Inferior parietal cortex (tissue), 1 donor: ENCODE data around the gene MACF1.
"Not testable (repeated sequence)": the region's sequence is repeated elsewhere in the genome, so short reads cannot be mapped to it uniquely, and the experiment has no call there.

Experiments
- DNase-seq: peaks from one replicate; pipeline ENCODE4 v3.0.0-alpha.2; 2016; ENCODE audit errors: extremely low spot score

MACF1 gene

DNA sequence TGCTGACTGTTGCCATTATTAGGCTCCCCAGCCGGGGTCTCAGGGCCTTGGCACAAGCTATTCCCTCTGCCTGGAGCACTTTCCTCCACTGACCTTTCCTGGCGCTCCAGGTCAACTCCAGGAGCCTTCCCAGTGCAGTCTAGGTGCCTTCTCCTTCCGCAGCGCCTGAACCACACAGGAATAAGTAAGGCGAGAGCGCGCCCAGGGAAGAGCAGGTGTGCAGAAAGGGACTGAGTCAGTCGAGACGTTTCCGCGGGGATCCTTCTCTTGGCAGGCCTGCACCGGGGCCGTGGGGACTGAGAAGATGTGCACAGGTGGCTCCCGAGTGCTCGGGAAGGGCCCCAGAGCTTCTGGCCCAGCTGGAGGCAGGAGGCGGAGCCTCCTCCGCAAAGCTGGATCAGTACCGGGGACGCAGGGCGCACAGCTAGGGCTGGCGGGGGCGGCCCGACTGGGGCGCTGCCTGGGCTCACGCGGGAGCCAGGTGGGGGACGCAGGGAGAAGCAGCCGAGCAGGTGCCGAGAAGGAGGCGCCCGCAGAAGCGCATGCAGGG lies 286.2 kb downstream of the MACF1 start:
- no peak for DNase-seq

DNA sequence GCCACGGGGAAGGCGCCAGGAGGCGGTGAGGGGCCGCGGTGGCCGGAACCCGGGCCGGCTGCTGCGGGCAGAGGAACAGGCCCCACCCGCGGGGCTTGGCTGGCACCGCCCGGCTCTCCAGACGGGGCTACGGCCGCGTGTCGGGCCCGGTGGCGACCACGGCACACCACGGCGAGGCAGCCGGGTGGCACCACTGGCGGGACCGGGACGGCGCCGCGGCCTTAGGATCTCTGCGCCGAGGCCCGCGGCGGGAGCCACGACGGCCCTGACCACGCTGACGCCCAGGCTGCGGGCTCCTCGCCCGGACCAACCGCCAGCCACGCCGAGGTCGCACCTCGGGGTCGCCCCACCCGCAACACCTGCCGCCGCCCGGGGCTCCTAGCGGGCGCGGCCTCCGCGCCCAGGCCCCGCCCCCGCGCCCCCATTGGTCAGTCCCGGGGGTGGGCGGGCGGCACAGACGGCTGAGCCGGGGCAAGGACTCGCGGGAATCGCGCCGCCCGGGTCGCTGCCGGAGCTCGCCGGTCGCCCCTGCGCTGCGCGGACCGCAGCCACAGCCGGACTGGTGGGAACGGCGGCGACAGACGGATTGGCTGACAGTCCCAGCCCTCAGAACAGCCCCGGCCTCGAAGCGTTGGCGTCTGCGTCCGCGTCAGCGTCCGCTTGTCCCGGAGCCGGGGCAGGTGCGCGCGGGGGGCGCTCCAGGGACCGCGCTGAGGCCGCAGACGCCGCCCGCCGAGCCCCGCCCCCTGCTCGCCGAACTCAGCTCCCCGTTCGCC lies 286.8 kb downstream of the MACF1 start, which contains the start of gene BMP8A:
BMP8A (plus strand) TSS at position 491 of the 776 bp plus-strand sequence. CDS start 356 bp downstream, outside the sequence.
- DNase-seq, result no peak

DNA sequence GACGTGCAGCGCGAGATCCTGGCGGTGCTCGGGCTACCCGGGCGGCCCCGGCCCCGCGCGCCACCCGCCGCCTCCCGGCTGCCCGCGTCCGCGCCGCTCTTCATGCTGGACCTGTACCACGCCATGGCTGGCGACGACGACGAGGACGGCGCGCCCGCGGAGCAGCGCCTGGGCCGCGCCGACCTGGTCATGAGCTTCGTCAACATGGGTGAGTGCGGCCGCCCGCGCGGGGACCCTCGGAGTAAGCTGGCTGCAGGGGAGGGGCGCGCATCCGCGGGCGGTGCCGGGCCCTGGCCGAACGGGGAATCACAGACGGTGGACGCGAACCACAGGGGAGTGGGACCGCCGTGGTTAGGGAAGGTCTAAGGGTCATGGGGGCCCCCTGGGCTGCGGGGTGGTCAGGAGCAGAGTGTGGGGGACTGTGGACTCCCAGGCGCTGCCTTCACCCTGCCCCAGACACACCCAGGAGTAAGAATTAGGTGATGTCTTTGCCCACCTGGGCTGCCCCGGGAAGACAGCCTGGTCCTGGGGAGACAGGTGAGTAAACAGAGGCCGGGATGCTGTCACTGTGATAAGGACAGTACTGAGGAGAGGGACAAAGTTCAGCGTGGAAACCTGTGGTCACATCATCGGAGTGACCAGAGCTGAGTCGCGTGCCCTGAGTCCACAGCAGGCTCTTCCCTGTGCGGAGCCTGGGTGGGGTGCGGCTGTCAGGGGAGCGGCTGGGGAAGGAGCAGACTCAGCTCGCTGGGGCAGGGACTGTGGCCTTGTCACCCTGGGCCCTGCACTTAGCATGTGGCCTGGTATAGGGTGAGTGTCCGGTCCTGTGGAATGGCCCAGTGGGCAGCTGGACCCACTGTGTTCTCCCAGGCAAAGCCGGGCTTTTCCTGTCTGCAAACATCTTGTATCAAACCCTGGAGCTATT lies 287.9 kb downstream of the MACF1 start:
- DNase-seq, result not testable (repeated sequence)

DNA sequence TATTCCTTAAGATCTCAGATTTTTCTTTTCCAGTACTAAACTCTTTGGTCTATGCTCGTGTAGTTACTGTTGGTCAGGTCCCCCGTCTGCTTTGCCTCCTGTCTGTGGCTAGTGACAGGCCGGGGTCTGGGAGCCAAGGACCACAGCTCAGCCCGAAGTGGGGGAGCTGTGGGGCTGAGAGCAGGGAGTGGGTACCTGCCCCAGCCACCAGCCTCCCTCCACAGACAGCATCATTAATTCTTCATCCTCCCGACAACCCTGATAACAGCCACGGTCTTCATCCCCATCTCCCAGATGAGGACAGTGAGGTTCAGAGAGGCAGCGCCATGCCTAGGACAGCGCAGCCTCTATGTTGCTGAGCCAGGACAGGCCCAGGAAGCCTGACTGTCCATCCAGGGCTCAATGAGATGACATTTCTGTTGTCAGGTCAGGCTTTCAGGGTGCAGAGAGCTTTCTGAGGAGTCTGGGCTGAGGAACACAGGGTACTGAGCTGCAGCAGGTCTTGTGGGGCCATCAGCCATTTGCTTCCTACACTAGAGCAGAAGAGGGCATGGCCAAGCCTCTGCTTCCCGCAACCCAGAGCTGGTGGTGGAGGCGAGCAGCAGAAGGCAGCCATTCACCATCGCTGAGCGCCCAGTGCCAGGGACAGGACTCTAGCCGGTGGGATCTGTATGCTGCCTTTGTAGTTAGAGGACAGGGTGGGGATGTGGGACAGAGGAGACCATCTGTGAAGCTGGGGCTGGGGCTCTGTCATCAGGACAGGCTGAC lies 288.7 kb downstream of the MACF1 start:
- not testable (repeated sequence) for DNase-seq

DNA sequence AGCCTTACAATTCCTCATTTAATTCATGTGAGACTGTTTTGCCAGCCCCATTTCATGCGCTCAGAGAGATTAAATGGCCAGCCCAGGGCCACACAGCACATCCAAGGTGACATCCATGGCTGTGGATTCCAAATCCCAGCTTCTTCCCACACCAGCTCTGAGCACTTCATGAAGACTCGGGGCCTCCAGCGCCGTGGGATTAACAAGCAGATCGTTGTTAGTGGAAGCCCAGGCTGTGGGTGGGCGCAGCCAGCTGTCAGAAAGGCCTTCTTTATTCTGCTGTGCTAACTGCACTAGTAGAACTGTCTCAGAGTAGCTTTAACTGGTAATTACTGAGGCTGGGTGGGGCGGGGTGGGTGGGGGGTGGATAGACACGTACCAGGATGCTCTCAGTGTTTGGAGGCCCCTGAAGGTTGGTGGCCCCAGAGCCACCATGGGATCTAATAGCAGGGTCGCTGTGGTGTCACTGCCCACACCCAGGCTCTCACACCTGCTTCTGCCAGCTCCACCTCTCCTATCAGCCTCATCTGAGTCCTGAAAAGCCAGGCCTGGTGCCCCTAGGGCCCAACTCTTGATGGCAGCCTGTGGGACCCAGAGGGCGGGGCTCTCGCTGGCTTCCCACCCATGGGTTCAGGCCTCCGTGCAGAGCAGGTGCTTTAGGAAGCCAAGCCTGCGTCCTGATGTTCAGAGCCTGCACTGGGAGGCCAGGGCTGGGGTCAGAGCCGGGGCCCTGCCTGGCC lies 290.3 kb downstream of the MACF1 start:
- DNase-seq, result no peak

DNA sequence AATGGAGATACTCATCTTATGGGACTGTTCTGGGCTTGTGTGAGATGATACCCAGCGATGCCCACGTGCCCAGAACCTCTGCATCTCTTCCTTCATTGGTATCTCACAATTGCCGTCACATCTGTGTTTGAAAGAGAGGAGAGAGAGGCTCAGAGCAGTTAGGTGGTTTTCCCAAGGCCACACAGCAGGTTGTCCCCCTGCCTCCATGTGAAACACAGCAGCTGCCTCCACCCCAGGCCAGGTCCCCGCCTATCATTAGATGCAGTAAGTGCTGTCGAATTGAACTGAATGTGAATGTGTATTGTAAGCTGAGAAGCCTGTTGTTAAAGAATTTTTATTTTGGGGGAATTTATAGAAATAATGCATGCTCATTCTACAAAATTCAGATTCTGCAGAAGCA lies 292.0 kb downstream of the MACF1 start:
- DNase-seq, result not testable (repeated sequence)

DNA sequence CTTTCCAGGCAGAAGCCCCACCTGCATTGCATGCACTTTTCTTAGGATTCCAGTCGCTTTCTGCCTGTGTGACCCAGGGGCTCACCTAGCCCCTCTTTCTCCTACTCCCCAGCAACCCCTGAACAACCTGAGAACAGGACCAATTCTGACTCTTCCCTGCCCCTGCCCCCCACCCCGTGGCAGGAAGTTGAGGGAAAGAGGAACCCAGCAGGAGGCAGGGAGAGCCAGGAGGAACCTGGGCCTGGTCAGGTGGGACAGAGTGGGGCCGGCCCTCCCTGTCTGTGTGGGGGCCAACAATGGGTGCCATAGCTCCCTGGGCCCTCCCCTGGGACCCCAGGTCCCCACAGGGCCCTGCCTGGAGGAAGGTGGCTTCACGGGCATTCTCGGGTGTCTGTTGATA lies 293.1 kb downstream of the MACF1 start:
- DNase-seq, result no peak

DNA sequence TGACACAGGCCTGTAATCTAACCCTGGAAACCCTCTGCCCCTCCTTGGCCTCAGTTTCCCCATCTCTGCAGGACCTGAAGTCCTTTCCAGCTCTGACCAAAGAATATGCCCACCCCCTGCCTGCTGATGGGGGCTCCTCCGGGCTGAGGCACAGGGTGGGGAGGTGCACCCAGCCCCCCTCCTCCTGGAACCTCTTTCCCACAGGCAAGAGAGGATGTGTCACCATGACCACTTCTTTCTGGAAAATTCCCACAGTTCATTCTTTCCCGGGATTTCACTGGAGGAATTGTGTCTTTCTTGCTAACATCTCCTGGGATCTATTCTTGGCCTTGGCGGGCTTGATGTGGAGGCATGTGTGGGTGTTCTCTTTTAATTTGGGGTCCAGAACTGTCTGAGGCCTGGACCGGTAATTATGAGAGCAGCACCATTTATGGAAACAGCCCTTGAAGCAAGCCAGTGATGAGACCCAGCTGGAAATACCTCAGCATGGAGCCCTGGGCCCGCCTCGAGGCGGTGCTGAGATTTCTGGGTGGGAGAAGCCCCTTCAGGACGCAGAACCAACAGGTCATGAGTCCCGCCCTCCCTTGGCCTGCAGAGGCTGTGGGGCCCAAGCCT lies 293.7 kb downstream of the MACF1 start:
- not testable (repeated sequence) for DNase-seq

DNA sequence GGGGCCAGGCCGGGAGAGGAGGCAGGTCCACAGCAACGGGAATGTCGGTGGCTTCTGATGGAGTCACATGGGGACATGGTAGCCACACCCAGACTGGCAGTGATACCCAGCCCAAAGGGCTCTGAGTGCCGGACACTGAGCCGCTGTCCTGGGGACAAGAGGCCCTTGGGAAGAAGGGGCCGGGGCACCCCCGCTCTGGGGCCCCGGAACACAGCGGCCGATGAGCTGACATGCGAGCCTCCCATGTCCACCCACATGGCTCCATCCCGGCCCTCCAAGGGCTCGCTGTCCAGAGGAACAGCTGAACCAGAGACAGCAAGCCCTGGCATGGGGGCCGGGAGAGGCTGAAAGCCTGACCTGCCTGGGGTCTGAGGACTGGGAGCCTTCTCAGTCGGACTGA lies 294.3 kb downstream of the MACF1 start:
- not testable (repeated sequence) for DNase-seq

DNA sequence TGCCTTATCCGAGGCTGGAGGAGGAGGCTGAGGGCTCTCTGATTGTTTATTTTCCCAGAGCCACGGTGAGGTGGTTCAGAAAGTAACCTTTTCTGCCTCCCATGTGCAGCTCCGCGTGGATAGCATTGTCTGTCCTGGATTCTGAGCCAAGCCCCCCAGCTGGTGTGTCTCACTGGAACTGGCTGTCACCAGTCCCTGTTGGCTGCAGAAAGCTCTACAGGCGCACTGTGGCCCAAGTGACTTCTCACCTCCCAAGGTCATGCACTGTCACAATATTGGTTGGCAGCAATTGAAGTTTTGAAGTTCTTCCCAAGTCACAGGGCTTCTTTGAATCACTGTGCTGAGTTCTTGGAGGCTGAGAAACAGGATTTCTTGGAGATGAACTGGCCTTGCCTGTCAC lies 295.2 kb downstream of the MACF1 start:
- DNase-seq, result no peak

DNA sequence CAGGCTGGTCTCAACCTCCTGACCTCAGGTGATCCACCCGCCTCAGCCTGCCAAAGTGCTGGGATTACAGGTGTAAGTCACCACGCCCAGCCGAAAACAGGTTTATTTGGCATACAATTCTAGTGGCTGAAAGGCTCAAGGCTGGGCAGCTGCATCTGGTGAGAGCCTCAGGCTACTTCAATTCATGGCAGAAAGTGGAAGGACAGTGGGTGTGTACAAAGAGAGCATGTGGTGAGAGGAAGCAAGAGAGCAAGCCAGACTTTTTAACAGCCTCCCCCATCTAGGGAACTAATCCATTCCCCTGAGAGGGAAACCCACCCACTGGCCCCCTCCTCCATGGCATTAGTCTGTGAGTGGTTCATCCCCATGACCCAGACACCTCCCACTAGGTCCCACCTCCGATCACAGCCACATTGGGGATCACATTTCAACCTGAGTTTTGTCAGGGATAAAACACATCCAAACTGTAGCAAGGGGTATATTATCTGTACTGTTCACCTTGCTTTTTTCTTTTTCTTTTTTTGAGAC lies 296.4 kb downstream of the MACF1 start:
- DNase-seq, result no peak

DNA sequence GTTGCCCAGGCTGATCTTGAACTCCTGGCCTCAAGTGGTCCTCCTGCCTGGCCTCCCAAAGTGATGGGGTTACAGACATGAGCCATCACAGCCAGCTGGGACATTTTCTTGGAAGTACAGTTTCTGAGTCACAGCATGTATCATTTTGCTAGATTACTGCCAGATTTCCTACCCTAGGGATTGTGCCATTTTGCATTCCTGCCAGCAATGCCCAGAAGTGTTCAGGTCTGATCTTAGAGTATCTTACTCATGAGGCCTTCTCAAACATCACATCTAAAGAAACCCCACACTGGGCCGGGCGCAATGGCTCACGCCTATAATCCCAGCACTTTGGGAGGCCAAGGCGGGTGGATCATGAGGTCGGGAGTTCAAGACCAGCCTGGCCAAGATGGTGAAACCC lies 297.2 kb downstream of the MACF1 start:
- DNase-seq, result no peak

DNA sequence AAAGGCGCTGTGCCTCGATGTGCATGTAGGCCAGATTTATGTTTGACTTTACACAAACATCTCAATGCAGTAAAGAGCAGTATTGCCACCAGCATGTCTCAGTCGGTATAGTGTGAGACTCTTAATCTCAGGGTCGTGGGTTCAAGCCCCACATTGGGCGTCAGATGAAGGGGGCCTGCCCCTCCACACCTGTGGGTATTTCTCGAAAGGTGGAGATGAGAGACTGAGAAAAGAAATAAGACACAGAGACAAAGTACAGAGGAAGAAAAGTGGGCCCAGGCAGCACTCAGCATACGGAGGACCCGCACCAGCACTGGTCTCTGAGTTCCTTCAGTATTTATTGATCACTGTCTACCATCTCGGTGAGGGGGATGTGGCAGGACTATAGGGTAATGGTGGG lies 299.9 kb downstream of the MACF1 start:
- not testable (repeated sequence) for DNase-seq

DNA sequence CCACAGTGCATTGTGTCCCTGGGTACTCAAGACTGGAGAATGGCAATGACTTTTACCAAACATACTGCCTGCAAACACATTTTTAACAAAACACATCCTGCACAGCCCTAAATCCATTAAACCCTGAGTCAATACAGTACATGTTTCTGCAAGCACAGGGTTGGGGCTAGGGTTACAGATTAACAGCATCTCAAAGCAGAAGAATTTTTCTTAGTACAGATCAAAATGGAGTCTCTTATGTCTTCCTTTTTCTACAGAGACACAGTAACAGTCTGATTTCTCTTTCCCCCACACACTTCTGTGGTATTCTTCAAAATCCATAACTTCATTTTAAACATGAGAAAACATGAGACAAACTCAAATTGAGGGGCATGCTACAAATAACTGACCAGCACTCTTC lies 300.8 kb downstream of the MACF1 start:
- no peak for DNase-seq

DNA sequence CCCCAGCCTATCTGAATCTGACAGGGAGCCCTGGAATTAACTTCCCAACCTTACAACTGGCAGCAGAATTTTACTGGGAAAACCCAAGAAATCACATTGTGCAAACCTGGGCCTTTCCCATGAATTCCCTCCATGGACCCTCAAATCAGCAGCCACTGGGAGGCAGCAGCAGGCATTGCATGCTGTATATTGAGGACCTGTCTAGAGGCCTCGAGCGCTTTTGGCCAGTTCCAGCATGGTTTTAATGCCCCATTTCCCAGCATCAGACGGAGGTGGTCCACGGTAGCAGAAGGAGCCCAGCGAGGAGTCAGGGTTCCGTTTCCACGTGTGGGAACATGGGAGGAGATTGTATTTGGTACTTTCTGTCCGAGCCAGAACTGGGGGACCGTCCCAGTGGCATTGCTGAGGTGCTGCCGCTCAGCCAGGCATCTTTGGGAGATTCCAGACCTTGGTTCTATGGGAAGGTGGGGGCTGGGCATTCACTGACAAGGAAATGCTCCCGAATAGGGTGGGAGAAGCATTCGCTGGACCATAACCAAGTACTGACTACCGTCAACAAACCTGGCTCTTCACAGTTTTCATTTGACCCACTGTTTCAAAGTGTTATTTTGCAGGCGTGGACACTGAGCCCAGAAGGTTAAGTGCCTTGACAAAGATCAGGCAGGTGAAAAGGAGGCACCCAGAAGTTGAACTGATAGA lies 302.9 kb downstream of the MACF1 start:
- no peak for DNase-seq

DNA sequence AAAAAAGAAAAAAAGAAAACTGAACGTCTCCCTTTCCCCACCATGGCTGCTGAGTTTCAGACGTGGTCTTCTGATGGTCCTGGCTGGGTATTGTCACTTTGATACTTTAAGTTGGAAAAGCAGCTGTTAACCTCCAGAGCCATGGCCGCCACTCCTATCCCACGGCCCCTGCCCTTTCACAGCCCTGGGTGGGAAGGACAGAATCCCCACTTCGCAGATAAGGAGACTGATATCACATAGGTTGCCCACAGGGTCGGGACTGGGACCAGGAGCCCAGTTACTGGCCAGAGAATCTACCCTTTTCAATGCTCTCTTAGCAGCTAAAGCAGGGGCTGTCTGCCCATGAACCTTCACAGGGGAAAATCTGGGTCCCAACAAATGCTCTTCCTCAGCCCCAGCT lies 303.8 kb downstream of the MACF1 start:
- no peak for DNase-seq

DNA sequence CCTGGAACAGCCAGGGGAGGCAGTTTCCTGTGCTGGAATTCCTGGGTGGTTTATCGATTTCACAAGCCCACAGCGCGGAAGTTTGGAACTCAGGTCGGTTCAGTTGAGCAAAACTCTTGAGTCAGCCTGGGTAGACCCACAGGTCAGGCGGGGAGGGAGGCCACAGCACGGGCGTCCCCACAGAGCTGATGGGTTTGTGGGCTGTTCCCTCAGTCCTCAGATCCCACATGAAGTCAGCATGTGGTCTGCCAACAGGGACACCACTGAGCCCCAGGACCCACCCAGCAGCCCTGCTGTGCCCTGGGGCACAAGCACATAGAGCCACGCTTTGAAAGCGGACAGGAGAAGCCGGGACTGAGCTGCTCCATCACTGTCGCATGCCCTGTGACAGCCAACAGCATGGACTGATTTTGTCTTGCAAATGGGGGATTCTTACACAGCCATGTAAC lies 304.4 kb downstream of the MACF1 start:
- no peak for DNase-seq

DNA sequence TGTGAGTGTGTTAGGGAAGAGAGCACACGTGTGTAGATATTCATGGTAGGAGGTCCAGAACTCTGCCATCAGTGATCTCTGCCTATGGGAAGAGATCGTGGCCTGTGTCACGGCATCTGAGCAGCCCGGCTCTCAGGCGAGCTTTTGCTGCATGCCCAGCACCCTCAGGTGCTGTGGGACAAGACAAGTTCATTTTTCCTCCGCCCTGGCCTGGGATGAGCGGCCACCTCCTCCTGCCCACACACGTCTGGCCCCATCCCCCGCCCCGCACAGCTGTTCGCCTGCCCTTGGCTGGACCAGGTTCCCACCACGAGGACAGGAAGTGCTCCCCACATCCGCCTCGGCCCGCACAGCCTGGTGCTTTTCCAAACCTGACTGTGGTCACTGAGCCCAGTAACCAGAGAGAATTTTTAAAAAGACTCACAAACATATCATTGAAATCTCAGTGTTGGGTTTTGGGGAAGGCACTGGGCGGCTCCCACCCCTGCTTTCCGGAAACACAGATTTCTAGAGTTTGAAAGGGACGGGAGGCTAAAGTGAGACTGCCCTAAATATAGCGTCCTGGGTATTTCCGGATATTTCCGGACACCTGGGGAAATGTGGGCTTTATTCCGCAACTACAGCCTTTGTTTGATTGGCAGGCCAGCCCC lies 305.0 kb downstream of the MACF1 start:
- DNase-seq, result no peak

DNA sequence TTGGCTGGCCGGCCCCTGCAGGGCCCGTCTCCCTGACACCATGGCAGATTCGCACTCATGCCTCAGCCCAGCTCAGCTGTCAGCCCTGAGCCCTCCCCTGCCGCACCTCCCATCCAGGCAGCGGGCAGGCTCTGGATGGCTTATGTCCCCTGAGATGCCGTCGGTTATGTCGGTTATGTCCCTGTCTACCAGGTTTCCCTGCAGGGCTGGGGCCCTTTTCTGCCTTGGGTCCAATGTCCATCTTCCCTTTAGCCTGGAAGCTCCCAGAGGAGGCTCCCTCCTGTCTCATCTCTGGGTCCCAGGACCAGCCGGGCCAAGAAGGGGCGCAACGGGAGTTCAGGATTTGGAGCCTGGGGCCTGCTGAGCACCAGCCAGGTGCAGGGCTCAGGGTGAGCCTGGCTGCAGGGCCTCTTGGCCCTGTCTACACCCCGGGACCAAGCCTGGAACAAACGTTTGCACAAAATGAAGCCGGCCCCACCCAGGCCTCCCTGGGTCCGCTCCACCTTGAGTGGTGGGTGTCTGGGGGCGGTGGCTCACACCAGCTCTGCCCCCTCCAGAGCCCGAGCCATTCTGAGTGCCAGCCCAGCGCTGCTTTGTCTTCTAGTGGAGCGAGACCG lies 306.2 kb downstream of the MACF1 start:
- not testable (repeated sequence) for DNase-seq
